Adipocyte (in vitro differentiated cells): ENCODE data around the gene ARHGAP10.
A peak's percentile ranks its signal among the peaks of the same experiment; 100 is the strongest.

Experiments used
- DNase-seq: peaks from one replicate; pipeline ENCODE4 v3.0.0-alpha.2; 2015; ENCODE audit warnings: low read depth
- H3K27me3 ChIP-seq: replicated peaks from 2 replicates; pipeline ENCODE4 v1.7.0; 2013; ENCODE audit warnings: mild to moderate bottlenecking, low read length, moderate library complexity; ENCODE audit not compliant: control insufficient read depth, insufficient read depth
- H3K36me3 ChIP-seq: 2 replicates; pipeline ENCODE4 v1.7.0; 2013; ENCODE audit warnings: low read length, mild to moderate bottlenecking, moderate library complexity; ENCODE audit not compliant: control insufficient read depth, insufficient read depth, severe bottlenecking
- H3K4me1 ChIP-seq: 2 replicates; pipeline ENCODE4 v1.7.0; 2013; ENCODE audit warnings: mild to moderate bottlenecking, low read length, moderate library complexity; ENCODE audit not compliant: control insufficient read depth, insufficient read depth
- H3K4me3 ChIP-seq: 2 replicates; pipeline ENCODE4 v1.7.0; 2013; ENCODE audit warnings: mild to moderate bottlenecking, low read length, moderate library complexity
- H3K9ac ChIP-seq: 2 replicates; pipeline ENCODE4 v1.7.0; 2013; ENCODE audit warnings: mild to moderate bottlenecking, low read length, moderate library complexity
- H3K9me3 ChIP-seq: 2 replicates; pipeline ENCODE4 v1.7.0; 2013; ENCODE audit warnings: mild to moderate bottlenecking, low read length, moderate library complexity; ENCODE audit not compliant: control insufficient read depth

Gene ARHGAP10

DNA sequence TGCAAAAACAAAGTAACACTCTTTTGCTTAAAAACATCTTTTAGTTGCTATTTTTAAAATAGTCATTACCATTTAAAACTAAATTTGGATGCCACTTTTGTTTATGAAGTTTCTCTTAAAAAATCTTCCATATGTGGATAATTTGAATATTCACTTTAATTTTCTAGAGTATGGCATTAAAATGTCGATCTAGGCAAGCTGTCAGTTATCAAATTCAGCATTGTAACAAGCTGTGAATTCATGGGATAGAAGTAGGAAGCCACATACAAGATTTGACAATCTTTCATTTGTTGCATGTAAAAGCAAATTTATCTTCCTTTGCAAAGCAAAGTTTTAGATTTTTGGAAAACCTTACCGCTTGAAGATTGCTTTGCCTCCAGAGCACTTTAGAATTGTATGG lies 191.5 kb downstream of the ARHGAP10 start:
- Histone ChIP-seq H3K9ac (no peak overlapping the region), H3K9me3 (no peaks in the 10 kb centered on the region), H3K36me3 (peaks cover 21% of the 10 kb centered on the region), H3K4me3 (no peak overlapping the region), H3K4me1 (no peaks in the 10 kb centered on the region), H3K27me3 (no peaks in the 10 kb centered on the region)
- DNase-seq, result no peak

GRCh38 chr4:147923854-147924253 lies 192.0 kb downstream of the ARHGAP10 start:
- no peak overlapping the region for H3K4me3 ChIP-seq
- peaks cover 17% of the 10 kb centered on the region for H3K36me3 ChIP-seq
- no peak overlapping the region for H3K9ac ChIP-seq
- no peaks in the 10 kb centered on the region for H3K4me1 ChIP-seq
- DNase-seq, result no peak
- no peaks in the 10 kb centered on the region for H3K9me3 ChIP-seq
- no peaks in the 10 kb centered on the region for H3K27me3 ChIP-seq

GRCh38 chr4:147924604-147925412 lies 192.9 kb downstream of the ARHGAP10 start:
- DNase-seq, result peak; percentile 48
- Histone ChIP-seq H3K9me3 (no peaks in the 10 kb centered on the region), H3K9ac (no peak overlapping the region), H3K4me3 (no peak overlapping the region), H3K36me3 (peaks cover 17% of the 10 kb centered on the region), H3K27me3 (no peaks in the 10 kb centered on the region), H3K4me1 (no peaks in the 10 kb centered on the region)

DNA sequence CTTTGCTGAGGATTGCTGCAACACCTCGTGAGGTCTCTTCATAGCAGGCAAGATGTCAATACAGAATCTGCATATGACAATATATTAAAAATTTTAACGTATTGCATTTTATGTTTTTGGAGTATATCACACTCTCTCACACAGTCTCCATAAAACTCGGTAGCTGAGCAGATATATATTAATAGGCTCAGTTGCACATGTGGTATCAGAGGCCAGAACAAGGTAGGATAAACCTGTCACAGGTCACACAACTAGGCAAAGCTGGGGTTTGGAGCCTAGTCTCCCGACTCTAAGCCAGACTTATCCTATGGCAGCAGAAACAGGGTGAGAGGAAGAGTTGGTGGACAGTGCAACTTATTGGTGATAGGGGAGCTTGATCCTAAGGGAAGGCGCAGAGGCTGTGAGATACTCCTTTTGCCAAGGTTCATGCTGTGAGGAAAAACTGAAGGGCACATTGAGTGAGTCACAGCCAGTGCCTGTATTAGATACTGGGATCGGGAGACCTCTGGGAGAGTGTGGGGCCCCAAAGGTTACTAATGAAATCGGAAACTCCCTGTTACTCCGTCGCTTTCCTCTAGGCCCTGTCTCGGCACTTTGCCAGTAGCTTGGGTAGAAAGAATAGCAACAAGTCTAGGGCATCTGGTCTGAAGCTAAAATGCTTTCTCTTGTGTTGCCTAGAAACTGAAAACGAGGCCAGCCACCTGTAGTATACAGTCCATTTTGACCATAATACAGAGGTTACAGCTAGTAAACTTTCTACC lies 195.7 kb downstream of the ARHGAP10 start:
- DNase-seq, result peak; percentile 55
- H3K4me3 ChIP-seq, result no peak overlapping the region
- no peaks in the 10 kb centered on the region for H3K27me3 ChIP-seq
- no peaks in the 10 kb centered on the region for H3K4me1 ChIP-seq
- peaks cover 19% of the 10 kb centered on the region for H3K36me3 ChIP-seq
- H3K9me3 ChIP-seq, result no peaks in the 10 kb centered on the region
- H3K9ac ChIP-seq, result no peak overlapping the region

DNA sequence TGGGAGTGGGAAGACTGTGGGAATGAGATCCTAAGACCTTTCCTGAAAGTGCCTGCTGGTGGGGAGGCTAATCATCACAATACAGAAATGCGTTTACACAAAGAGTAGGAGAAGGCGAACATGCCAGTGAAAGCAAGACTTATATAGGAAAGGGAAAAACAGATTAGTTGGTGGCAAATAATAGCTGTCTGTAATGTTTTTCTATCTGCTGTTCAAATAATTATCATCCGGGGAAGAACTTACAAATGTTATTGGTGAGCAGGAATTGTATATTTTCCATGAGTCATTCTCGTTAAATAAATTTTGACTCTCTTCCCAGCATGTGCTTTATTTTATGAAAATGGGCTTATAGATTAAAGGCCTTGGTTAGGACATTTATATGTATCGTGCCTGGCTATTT lies 196.5 kb downstream of the ARHGAP10 start:
- Histone ChIP-seq H3K4me3 (no peak overlapping the region), H3K36me3 (peaks cover 21% of the 10 kb centered on the region), H3K9me3 (no peaks in the 10 kb centered on the region), H3K27me3 (no peaks in the 10 kb centered on the region), H3K9ac (no peak overlapping the region), H3K4me1 (no peaks in the 10 kb centered on the region)
- DNase-seq, result peak; percentile 50

DNA sequence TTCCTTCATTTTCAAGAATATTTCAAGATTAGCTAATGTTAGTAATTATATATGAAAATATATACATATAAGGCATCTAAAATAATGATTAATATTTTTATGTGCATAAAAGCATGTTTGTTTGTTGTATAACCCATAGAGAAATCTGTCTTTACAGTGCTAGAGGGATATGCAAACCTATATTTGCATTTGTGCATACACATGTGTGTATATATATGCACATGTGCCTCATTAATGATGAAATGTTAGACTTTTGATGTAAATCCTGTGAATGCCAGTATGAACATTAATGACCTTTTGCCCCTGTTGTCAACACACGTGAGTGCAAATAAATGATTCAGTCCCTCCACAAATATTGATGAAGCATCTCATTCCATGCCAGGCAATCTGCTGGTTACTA lies 197.9 kb downstream of the ARHGAP10 start:
- Histone ChIP-seq H3K9ac (no peak overlapping the region), H3K9me3 (no peaks in the 10 kb centered on the region), H3K4me1 (no peaks in the 10 kb centered on the region), H3K36me3 (peaks cover 24% of the 10 kb centered on the region), H3K4me3 (no peak overlapping the region), H3K27me3 (no peaks in the 10 kb centered on the region)
- DNase-seq, result no peak

DNA sequence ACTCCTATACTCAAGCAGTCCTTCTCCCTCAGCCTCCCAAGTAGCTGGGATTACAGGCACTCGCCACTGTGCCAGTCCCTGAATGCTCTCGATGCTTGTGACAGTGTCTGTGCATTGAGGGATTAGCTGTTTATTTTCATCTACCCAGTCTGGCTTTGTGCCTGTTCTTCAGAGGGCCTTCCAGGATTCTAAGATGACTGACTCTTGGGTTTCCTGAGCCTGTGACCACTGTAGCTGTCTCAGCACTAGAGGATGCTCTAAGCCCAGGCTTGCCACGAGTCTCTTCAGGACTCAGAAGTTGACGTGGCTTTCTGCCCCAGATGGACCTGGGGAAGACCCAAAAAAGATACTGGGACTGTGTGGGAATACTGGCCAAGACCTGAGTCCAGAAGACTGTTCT lies 201.4 kb downstream of the ARHGAP10 start:
- Histone ChIP-seq H3K4me3 (no peak overlapping the region), H3K36me3 (peaks cover 16% of the 10 kb centered on the region), H3K4me1 (no peaks in the 10 kb centered on the region), H3K27me3 (no peaks in the 10 kb centered on the region), H3K9me3 (no peaks in the 10 kb centered on the region), H3K9ac (no peak overlapping the region)
- no peak for DNase-seq

GRCh38 chr4:147933779-147934178 lies 201.9 kb downstream of the ARHGAP10 start:
- Histone ChIP-seq H3K9ac (no peak overlapping the region), H3K27me3 (no peaks in the 10 kb centered on the region), H3K9me3 (no peaks in the 10 kb centered on the region), H3K36me3 (peaks cover 16% of the 10 kb centered on the region), H3K4me3 (no peak overlapping the region), H3K4me1 (no peaks in the 10 kb centered on the region)
- DNase-seq, result no peak

- Histone ChIP-seq H3K27me3 (no peaks in the 10 kb centered on the region), H3K9me3 (no peaks in the 10 kb centered on the region), H3K4me3 (no peak overlapping the region), H3K9ac (no peak overlapping the region), H3K4me1 (peaks cover 24% of the 10 kb centered on the region), H3K36me3 (peaks cover 12% of the 10 kb centered on the region)
- no peak for DNase-seq
These were observed 206.6 kb downstream of the ARHGAP10 start for GRCh38 chr4:147938496-147938895.

DNA sequence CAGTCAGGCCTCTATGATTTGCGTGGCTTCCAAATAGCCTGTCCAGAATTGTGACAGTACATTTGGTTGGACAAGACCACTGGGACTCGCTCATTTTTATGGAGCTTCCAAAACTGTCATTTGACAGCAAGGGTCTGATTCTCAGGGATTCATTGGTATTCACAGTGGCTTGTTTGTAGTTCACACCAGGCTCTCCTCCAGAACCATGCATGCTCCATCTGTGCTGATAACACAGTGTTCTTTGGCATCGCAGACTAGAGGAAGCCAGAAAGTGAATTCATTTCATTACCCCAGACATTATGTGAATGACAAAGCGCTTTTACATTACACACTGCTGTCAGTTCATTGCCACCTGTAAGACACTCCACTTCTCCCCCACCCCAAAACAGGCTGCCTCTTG lies 208.3 kb downstream of the ARHGAP10 start:
- no peak for DNase-seq
- no peaks in the 10 kb centered on the region for H3K9me3 ChIP-seq
- H3K36me3 ChIP-seq, result peaks cover 21% of the 10 kb centered on the region
- peaks cover 27% of the 10 kb centered on the region for H3K4me1 ChIP-seq
- H3K27me3 ChIP-seq, result no peaks in the 10 kb centered on the region
- H3K9ac ChIP-seq, result no peak overlapping the region
- no peak overlapping the region for H3K4me3 ChIP-seq

DNA sequence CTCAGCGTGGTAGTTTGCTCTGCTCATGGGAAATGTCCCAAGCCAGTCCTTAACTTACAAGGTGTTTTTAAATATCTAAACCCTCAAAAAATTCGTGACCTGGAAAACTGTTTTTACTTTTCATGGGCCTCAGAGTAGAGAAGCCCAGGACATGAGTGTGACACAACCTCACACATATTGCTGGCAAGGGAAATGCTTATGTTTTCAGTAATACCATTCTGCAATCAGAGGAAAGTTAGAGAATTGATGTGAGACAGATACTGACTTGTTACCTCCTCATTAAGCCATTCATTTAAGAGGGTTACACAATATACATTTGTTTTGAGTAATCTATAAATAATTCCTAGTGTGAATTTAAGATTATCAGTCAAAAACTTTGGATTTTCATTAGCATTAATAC lies 209.5 kb downstream of the ARHGAP10 start:
- DNase-seq, result no peak
- Histone ChIP-seq H3K36me3 (peaks cover 32% of the 10 kb centered on the region), H3K9ac (no peak overlapping the region), H3K9me3 (no peaks in the 10 kb centered on the region), H3K4me3 (no peak overlapping the region), H3K4me1 (peaks cover 27% of the 10 kb centered on the region), H3K27me3 (no peaks in the 10 kb centered on the region)
